HepG2 (cell line): ENCODE data around the gene CDC34. TPM values are rescaled to one million over a fixed set of nuclear protein-coding genes. Genes with fewer than 3 reads are reported as not detected.

Source experiments
- DMAP1 ChIP-seq: IDR thresholded peaks from 2 replicates; pipeline ENCODE4 v1.6.1; 2016
- HES4 ChIP-seq: sonication (generic); formaldehyde crosslinking; IDR thresholded peaks from 2 replicates; pipeline ENCODE4 v1.9.0; 2021; ENCODE audit warnings: mild to moderate bottlenecking, missing genetic modification reagents, borderline replicate concordance
- MZF1 ChIP-seq: sonication (generic); formaldehyde crosslinking; IDR thresholded peaks from 2 replicates; pipeline ENCODE4 v1.8.1; 2023; ENCODE audit warnings: mild to moderate bottlenecking, missing genetic modification reagents, borderline replicate concordance
- POLR2A ChIP-seq, 2 experiments: IDR thresholded peaks; 2 replicates each; pipeline ENCODE4 v1.6.1; 2011; ENCODE audit warnings: low read depth in 2 of 2, low read length in 2 of 2, mild to moderate bottlenecking in 1 of 2, moderate library complexity in 1 of 2; ENCODE audit not compliant: insufficient read depth in 1 of 2
- SIX1 ChIP-seq: sonication (generic); formaldehyde crosslinking; IDR thresholded peaks from 2 replicates; pipeline ENCODE4 v1.4.0; 2020; ENCODE audit warnings: missing genetic modification reagents, borderline replicate concordance
- SMYD3 ChIP-seq: sonication (generic); formaldehyde crosslinking; IDR thresholded peaks from 2 replicates; pipeline ENCODE4 v1.8.1; 2023; ENCODE audit warnings: mild to moderate bottlenecking, missing genetic modification reagents
- SRSF1 ChIP-seq: fragments of 200-400 bp; formaldehyde crosslinking; optimal IDR thresholded peaks from 2 replicates; pipeline ENCODE3; 2017; ENCODE audit warnings: mild to moderate bottlenecking, low read depth, low read length, moderate library complexity
- ZMYM4 ChIP-seq: sonication (generic); formaldehyde crosslinking; IDR thresholded peaks from 2 replicates; pipeline ENCODE4 v1.8.1; 2023; ENCODE audit warnings: mild to moderate bottlenecking, missing genetic modification reagents
- ZNF160 ChIP-seq: sonication (generic); formaldehyde crosslinking; IDR thresholded peaks from 2 replicates; pipeline ENCODE4 v1.8.0; 2022; ENCODE audit warnings: mild to moderate bottlenecking, inconsistent platforms, missing genetic modification reagents
- ZNF431 ChIP-seq: sonication (generic); formaldehyde crosslinking; IDR thresholded peaks from 2 replicates; pipeline ENCODE4 v1.9.0; 2022; ENCODE audit warnings: missing genetic modification reagents, low read depth, mild to moderate bottlenecking, borderline replicate concordance
- ZNF629 ChIP-seq: sonication (generic); formaldehyde crosslinking; conservative IDR thresholded peaks from 2 replicates; pipeline ENCODE4 v1.5.0; 2020; ENCODE audit warnings: missing genetic modification reagents
- ZNF761 ChIP-seq: sonication (generic); formaldehyde crosslinking; conservative IDR thresholded peaks from 2 replicates; pipeline ENCODE4 v1.4.0; 2020; ENCODE audit warnings: mild to moderate bottlenecking, missing genetic modification reagents
- ZNF766 ChIP-seq: sonication (generic); formaldehyde crosslinking; IDR thresholded peaks from 2 replicates; pipeline ENCODE4 v1.5.0; 2020; ENCODE audit warnings: missing genetic modification reagents, borderline replicate concordance
- ZNF776 ChIP-seq: sonication (generic); formaldehyde crosslinking; IDR thresholded peaks from 2 replicates; pipeline ENCODE4 v1.4.0; 2020; ENCODE audit warnings: mild to moderate bottlenecking, missing genetic modification reagents
- polyA plus RNA-seq, 8 experiments: library from polyadenylated mRNA; depleted of rRNA in 3 of 8; stranded (reverse) in 7 of 8; unstranded in 1 of 8; fragments of >200 nt; fragmentation: Illumina TruSeq in 4 of 8; extraction: Trizol in 4 of 8; gene quantifications; 2 replicates each; pipeline versions ENCODE4 v1.2.1 to v1.2.3, GENCODE V29; 2011 to 2016; ENCODE audit warnings: low read depth in 4 of 8, missing spikeins in 1 of 8, mixed read lengths in 1 of 8; ENCODE audit not compliant: insufficient read depth in 1 of 8
- total RNA-seq, 5 experiments: library from RNA; depleted of rRNA; stranded (reverse); fragments of >200 nt; fragmentation: Illumina TruSeq; extraction: Trizol; gene quantifications; 2 replicates each; pipeline ENCODE4 v1.2.3, GENCODE V29; 2016; ENCODE audit warnings: low read depth in 1 of 5
- TF ChIP-seq, protein P1 (sequence below): sonication (generic); formaldehyde crosslinking; IDR thresholded peaks from 2 replicates; pipeline ENCODE4 v1.4.0; 2020; ENCODE audit warnings: missing genetic modification reagents, borderline replicate concordance
- TF ChIP-seq, protein P2 (sequence below): sonication (generic); formaldehyde crosslinking; conservative IDR thresholded peaks from 2 replicates; pipeline ENCODE4 v1.5.0; 2020; ENCODE audit warnings: missing genetic modification reagents
- TF ChIP-seq, protein P3 (sequence below): sonication (generic); formaldehyde crosslinking; IDR thresholded peaks from 2 replicates; pipeline ENCODE4 v1.5.0; 2020; ENCODE audit warnings: mild to moderate bottlenecking, low read depth, missing genetic modification reagents, borderline replicate concordance
- TF ChIP-seq, protein P4 (sequence below): sonication (generic); formaldehyde crosslinking; IDR thresholded peaks from 2 replicates; pipeline ENCODE4 v1.4.0; 2020; ENCODE audit warnings: missing genetic modification reagents, borderline replicate concordance
- TF ChIP-seq, protein P5 (sequence below): IDR thresholded peaks from 2 replicates; pipeline ENCODE4 v1.6.1; 2016; ENCODE audit warnings: low read depth, borderline replicate concordance
- TF ChIP-seq, protein P6 (sequence below): IDR thresholded peaks from 2 replicates; pipeline ENCODE4 v1.6.1; 2012; ENCODE audit warnings: inconsistent platforms

The CDC34 gene
- total and polyA plus RNA-seq, 2 of the 13 experiments (the other 11 are each of a cell fraction or from before 2014, with no cell fraction given), result 138 to 150 TPM

DNA sequence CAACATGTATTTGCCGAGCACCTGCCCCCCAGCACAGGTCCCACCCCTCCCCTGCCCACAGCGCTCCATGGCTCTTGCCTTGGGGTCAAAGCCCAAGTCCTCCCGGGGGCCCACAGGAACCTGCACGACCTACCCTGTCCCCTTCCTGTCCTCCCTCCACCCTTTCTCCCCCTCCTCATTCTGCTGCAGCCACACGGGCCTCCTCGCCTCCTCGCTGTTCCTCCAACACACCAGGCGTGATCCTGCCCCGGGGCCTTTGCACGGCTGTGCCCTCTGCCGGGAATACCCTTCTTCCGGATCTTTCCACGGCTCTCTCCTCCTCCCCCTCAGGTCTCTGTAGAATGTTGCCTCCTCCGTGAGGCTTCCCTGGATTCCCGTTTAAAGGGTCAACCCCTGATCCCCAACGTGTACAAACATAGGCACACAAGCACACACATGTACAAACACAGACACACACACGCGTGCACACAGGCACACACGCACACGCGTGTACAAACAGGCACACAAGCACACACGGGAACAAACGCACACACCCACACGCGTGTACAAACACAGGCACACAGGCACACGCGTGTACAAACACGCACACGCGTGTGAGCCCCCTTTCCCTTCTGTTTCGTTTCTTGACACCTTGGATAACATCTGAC lies 32.5 kb upstream of the CDC34 start (continued):
- TF ChIP-seq, protein P1, sequence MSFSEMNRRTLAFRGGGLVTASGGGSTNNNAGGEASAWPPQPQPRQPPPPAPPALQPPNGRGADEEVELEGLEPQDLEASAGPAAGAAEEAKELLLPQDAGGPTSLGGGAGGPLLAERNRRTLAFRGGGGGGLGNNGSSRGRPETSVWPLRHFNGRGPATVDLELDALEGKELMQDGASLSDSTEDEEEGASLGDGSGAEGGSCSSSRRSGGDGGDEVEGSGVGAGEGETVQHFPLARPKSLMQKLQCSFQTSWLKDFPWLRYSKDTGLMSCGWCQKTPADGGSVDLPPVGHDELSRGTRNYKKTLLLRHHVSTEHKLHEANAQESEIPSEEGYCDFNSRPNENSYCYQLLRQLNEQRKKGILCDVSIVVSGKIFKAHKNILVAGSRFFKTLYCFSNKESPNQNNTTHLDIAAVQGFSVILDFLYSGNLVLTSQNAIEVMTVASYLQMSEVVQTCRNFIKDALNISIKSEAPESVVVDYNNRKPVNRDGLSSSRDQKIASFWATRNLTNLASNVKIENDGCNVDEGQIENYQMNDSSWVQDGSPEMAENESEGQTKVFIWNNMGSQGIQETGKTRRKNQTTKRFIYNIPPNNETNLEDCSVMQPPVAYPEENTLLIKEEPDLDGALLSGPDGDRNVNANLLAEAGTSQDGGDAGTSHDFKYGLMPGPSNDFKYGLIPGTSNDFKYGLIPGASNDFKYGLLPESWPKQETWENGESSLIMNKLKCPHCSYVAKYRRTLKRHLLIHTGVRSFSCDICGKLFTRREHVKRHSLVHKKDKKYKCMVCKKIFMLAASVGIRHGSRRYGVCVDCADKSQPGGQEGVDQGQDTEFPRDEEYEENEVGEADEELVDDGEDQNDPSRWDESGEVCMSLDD, result no peak
- no peak for TF ChIP-seq ZNF431
- TF ChIP-seq ZNF160 (CRISPR knock-in tag), result no peak
- TF ChIP-seq POLR2A (IDR thresholded peaks at IDR 0.05; ENCODE audit: insufficient read depth in 1 of 2, low read depth in 2 of 2, low read length in 2 of 2), result 0 out of 4 replicates have a peak, but pooled peaks of 1 of the 2 experiments have one; percentile 28
- TF ChIP-seq, protein P2, sequence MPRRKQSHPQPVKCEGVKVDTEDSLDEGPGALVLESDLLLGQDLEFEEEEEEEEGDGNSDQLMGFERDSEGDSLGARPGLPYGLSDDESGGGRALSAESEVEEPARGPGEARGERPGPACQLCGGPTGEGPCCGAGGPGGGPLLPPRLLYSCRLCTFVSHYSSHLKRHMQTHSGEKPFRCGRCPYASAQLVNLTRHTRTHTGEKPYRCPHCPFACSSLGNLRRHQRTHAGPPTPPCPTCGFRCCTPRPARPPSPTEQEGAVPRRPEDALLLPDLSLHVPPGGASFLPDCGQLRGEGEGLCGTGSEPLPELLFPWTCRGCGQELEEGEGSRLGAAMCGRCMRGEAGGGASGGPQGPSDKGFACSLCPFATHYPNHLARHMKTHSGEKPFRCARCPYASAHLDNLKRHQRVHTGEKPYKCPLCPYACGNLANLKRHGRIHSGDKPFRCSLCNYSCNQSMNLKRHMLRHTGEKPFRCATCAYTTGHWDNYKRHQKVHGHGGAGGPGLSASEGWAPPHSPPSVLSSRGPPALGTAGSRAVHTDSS (CRISPR knock-in tag), result no peak
- TF ChIP-seq DMAP1, result no peak
- no peak for TF ChIP-seq SIX1
- no peak for TF ChIP-seq ZNF766
- TF ChIP-seq ZNF776 (CRISPR knock-in tag), result no peak; the same call in 1 of the 2 replicates
- TF ChIP-seq, protein P3, sequence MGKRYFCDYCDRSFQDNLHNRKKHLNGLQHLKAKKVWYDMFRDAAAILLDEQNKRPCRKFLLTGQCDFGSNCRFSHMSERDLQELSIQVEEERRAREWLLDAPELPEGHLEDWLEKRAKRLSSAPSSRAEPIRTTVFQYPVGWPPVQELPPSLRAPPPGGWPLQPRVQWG (CRISPR knock-in tag), result no peak
- TF ChIP-seq ZNF629 (CRISPR knock-in tag), result no peak
- TF ChIP-seq ZMYM4, result 0 out of 2 replicates have a peak, but pooled peaks have one; percentile 30
- TF ChIP-seq, protein P4, sequence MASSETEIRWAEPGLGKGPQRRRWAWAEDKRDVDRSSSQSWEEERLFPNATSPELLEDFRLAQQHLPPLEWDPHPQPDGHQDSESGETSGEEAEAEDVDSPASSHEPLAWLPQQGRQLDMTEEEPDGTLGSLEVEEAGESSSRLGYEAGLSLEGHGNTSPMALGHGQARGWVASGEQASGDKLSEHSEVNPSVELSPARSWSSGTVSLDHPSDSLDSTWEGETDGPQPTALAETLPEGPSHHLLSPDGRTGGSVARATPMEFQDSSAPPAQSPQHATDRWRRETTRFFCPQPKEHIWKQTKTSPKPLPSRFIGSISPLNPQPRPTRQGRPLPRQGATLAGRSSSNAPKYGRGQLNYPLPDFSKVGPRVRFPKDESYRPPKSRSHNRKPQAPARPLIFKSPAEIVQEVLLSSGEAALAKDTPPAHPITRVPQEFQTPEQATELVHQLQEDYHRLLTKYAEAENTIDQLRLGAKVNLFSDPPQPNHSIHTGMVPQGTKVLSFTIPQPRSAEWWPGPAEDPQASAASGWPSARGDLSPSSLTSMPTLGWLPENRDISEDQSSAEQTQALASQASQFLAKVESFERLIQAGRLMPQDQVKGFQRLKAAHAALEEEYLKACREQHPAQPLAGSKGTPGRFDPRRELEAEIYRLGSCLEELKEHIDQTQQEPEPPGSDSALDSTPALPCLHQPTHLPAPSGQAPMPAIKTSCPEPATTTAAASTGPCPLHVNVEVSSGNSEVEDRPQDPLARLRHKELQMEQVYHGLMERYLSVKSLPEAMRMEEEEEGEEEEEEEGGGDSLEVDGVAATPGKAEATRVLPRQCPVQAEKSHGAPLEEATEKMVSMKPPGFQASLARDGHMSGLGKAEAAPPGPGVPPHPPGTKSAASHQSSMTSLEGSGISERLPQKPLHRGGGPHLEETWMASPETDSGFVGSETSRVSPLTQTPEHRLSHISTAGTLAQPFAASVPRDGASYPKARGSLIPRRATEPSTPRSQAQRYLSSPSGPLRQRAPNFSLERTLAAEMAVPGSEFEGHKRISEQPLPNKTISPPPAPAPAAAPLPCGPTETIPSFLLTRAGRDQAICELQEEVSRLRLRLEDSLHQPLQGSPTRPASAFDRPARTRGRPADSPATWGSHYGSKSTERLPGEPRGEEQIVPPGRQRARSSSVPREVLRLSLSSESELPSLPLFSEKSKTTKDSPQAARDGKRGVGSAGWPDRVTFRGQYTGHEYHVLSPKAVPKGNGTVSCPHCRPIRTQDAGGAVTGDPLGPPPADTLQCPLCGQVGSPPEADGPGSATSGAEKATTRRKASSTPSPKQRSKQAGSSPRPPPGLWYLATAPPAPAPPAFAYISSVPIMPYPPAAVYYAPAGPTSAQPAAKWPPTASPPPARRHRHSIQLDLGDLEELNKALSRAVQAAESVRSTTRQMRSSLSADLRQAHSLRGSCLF, result no peak
- TF ChIP-seq ZNF761 (CRISPR knock-in tag), result 0 out of 2 replicates have a peak, but pooled peaks have one; percentile 31
- TF ChIP-seq, protein P5, sequence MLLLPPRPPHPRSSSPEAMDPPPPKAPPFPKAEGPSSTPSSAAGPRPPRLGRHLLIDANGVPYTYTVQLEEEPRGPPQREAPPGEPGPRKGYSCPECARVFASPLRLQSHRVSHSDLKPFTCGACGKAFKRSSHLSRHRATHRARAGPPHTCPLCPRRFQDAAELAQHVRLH, result no peak
- TF ChIP-seq SMYD3 (CRISPR knock-in tag), result no peak
- TF ChIP-seq HES4 (CRISPR knock-in tag), result no peak
- TF ChIP-seq, protein P6, sequence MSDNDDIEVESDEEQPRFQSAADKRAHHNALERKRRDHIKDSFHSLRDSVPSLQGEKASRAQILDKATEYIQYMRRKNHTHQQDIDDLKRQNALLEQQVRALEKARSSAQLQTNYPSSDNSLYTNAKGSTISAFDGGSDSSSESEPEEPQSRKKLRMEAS, result peak; percentile 53; the same call in 1 of the 2 replicates
- TF ChIP-seq MZF1, result no peak
- TF ChIP-seq SRSF1, result peak; percentile 40
